ENCODE results near the gene HOXA5.

The HOXA5 gene

DNA sequence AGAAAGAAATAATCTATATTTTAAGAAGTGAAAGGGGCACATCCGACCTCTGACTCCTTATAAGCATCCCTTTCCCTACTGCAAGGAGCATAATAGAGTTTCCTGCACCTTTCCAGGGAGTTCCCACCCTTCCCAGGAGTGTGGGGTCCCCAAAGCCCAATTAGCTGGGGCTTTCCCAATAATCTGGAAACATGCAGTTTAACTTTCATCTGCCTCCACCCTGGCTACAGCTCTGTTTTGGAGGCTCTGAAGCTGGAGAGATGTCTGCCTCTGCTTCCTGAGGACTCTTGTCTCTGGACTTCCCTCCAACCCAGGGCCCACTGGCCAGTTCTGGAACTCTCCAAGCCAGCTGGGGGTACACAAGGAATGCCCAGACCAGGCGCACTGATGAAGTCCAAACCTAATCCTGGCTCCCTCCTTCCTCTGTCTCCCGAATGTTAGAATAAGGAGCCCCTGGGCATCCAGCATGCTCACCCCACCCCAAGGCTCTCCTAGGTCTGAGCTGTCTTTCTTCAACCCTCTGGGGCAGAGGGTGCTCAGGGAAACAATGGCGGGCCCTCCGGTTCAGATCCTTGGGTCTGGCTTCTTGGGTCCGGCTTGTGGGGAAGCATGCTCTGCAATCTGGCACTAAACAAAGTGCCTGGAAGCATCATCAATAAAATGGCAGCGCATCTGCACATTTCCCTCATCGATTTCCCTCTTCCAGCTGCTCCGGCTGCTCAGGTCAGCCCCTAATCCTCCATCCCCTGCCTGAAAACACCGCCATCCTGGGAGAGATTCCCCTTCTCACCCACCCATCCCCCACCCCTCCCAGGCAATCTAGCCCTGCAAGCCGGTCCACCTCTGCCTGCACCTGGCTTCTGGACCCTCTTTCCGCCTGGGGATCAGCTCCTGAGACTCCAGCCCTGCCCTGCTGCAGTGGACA is 26.3 kb downstream of the HOXA5 start:
- DNase-seq: no peak

DNA sequence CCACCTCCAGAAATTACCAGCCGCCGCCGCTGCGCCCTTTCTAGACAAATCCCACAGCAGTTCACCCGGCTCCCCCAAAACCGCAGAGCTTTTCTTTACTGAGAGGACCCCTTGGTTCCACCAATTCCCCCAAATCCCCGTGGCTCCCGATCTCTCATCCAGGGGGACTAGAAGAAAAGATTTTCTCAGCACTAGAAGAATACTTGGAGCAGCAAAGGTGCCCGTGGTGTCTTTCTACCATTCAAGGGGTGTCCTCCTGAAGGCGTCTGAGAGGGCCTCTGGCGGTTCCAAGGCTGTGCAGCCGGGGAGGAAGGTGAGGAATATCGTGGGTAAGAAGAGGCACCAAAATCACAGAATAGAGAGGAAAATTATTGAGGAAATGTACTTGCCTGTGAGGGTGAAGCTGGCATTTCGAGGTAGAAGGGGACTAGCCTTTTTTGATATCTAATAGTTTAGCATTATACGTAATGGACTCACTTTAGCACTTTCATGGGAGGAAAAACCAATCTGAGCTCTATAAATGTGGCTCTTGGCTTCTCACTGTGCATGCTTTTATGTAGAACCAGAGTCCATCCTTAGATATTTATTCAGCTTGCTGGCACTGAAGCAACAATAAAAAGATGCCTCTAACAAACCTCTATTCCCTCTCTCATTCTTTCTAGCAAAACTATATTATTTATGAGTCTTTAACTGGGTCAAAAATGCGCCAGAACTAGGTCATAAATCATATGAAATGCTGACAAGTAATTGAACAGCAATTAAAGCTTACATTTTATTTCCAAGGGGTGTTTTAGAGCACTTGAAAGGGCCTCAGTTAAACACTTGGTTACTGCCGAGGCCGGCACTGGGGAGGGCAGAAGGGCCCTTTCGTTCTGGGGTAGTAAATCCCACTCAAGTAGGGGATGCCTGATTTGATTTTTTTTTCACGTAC is 27.2 kb downstream of the HOXA5 start:
- DNase-seq: no peak

DNA sequence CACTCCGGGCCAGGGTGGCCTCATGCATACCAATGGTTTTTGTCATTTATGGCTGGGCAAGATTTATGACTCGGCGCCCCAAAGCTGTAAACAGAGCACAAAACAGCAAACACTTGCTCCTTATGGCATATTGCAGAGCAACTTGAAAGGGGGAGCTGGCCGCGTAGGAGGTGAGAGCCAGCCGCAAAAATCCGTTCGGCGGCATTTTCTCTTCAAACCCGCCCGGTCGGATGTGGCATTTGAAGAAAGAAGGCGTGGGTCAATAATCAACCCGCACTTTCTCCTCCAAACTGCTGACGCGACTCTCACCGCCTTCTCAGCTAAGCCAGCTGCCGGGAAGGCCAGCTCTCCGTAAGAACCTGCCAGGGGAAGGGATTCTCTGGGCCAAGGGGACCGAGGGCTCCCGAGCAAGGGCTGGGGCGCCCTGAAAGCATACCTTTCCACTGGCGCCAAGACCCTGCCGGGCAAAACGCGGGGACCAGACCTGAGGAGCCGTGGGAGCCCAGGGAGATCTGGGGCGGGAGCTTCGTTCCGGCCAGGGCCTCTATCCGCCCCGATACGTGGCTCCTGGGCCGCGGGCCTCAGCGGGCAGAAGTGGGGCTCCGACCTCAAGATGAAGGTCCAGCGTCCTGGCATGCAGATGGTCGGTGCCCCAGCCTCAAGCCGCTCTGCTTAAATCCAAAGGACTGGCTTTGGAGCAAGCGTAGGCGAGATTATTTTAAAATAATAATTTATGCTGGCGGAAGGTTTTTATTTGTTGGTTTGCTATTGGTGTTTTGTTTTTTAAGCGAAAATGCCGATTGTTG is 28.1 kb downstream of the HOXA5 start:
- no peak for DNase-seq

DNA sequence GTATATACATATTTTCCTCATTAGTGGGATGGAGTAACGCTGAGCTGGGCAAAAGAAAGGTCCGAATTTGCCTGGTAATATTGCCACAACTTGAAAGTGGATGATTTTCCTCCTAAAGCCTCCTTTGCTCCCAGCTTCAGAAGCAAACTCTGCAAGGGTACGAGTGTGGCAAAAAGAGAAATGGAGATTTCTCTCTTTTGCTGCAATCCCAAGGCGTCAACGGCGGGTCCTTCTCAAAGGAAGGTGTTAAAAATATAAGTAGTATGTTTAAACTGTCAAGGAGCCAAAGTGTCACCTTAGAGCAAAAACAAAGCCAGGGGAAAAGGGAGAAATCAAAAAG is 28.6 kb downstream of the HOXA5 start:
- DNase-seq: no peak

DNA sequence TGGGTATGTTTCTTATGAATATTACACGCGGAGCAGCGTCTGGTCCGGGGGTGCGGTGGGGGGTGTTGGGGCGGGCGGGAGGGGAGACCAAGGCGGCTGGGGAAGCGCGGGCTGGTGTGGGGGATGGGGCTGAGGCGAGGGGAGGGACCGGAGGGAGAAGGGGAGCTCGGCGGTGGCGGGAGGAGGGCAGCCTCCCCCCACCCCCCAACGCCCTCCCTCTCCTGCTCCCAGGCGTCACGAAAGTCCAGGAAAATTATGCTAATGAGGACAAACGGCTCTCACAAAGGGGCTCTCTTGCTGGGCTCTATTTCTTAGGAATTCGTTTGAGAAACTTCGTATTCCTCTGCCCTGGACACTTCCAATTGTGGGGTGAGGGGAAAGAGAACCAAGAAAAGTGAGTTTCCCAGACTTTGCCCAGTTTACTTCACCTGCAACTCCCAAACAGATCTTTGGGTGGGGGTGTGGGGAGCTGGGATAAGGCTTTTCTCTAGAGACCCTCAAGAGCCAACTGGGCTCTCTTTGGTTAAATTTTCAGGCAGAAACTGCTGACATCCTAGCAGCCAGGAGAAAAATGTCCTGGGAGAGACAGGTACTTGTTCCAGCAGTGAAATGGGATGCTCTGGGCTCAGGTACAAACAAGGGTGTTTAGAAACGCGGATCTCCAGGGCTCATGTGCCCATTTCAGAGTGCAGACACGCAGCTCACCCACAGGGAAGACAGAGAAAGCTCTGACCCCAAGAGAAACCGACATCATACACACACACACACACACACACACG is 29.3 kb downstream of the HOXA5 start:
- no peak for DNase-seq

DNA sequence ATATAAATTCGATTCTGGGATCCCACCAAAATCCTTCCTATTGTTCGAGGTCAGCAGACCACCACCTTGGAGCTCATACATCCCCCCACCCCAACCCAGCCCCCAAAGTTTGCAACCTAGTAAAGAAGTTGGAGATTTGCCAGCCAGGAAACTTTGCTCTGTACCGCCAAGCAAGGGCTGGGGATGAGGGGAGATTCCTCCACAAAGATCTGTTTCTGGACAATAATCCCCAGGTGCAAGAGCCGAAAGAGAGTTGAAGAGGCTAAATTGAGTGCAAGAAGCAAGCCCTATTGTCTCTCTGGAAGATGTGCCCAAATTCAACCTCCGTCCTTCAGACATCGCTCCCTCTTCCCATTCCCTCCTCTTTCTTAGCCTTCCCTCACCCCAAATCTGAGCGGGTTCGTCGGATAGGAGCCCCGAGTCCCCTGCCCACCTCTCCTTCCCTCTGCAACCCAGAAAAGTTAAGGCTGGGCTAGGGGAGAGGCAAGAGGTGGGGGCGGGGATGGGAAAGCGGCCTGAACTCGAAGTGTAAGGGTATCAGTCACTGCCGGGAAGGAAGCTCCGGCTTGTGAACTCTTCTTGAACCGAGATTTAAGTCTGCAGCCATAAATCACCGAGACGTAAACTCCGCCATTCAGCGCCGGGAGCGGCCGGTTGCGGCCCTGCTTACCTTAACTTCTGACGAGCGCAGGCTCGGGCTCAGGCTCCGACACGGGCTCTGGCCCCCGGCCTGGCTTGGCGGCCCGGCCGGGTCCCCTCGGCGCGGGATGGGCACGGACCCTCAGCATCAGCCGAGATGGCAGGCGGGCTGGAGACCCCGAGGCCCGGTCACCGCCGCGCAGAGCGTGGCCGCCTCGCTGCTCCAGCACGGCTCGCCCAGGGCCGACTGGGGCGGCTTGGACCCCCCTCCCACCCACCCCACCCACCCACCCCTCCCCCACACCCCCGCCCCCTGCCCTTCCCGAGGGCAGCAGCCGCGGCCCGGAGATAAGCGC is 30.2 kb downstream of the HOXA5 start:
- DNase-seq: no peak

DNA sequence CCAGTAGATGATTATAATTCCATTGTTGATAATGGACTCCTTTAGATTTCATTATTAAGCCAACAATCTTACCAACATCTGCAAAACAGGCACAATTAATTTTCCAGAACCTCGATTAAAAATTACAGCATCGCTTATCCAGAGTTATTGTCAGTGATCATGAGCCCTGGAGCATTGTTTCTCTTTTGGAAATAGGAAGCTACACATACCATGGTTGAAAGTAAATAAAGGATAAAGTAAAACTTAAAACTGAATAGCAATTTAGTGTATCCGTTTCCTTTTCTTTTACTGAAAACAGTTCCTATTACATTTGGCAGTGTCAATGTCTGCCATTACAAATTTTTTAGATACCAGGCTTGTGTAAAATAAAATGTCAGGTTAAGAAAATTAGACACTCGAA is 31.1 kb downstream of the HOXA5 start:
- DNase-seq: no peak

DNA sequence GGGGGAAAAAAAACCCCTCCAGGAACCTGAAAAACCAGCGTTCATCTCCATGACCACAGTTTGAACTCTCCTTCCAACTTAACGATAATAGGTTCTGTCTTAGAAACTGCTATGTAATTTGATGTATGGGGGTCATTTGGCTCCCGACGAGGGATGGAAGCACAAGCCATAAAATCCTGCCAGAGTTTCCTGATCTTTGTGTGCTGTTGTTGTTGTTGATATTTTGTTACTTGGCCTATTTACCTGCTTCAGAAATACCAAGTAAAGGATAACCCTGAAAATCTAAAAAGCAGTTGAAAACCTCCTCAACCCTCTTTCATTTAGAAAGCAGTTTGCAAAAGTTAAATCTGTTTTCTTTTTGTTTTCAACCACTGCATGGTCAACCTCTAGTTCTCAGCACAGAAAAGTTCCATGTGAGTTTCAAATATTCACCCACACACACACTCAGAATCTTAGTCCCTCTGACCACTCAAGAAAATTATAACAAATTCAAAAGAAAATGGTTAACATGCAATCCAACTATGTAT is 31.7 kb downstream of the HOXA5 start:
- DNase-seq: no peak

DNA sequence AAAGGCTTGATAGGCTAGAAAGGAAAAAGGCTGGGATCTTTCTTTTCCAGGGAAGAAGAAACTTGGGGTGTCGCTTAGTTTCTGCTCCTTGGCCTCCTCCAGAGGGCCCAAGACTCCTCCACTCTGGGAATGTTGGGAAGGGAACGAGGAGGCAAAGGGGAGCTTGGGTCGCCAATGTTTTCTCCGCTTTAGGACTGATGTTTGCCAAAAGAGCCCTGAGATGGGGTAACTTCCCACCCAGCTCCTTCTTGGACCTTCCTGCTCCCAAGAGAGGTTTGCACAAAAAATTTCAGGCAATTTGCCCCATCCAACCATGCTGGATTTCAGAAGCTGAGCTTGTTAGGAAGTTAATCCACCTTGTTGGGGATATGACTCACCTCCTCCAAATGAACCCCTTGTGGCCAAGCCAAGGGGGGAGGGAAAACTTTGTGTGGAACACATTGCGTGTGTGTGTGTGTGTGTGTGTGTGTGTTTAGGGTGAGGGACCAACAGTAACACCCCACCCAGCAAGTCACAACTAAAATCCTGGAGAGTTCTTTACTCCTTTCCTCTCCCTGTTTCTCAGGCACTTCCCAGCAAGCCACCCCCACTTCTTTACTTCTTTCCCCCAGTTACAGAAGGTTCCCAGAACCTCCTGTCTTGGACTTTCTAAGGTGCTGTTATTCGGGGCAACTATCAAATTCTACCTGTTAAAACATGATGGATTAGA is 32.3 kb downstream of the HOXA5 start:
- DNase-seq: no peak

DNA sequence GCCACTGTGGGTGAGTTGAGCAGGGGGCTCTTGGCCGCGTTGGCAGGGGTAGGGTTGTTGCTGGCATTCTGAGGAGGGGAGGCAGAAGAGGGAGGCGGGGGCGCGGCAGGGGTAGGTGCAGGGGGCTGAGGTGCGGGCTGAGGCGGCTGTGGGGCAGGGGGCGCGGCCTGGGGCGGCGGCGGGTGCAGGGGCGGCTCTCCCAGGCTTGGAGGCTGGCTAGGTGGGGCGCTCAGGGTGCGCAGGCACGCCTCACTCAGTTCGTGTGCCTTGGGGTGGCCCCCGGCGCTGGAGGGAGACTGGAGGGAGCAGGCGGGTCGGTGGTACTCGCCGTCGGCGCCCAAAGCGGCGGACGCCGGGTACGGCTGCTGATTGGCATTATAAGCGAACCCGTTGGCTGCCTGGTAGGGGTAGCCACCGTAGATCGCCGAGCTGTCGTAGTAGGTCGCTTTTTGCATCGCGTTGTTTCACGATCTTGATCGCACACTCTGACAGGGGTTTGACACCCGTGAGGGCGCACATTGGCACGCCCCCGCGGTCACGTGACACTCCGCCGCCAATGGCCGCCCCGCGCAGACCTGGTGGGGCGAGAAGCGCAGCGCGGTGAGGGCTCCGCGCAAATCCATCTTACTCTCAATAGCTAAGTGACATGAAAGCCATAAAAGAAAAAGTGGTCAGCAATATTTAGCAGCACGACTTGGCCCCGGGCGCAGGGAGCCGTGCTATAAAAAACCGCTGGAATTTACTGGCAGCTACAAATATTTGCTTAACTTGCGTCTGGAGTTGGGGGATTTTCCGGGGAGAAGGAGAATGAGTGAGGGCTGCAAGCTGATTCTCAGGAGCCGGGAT is 33.1 kb downstream of the HOXA5 start:
- DNase-seq: no peak

DNA sequence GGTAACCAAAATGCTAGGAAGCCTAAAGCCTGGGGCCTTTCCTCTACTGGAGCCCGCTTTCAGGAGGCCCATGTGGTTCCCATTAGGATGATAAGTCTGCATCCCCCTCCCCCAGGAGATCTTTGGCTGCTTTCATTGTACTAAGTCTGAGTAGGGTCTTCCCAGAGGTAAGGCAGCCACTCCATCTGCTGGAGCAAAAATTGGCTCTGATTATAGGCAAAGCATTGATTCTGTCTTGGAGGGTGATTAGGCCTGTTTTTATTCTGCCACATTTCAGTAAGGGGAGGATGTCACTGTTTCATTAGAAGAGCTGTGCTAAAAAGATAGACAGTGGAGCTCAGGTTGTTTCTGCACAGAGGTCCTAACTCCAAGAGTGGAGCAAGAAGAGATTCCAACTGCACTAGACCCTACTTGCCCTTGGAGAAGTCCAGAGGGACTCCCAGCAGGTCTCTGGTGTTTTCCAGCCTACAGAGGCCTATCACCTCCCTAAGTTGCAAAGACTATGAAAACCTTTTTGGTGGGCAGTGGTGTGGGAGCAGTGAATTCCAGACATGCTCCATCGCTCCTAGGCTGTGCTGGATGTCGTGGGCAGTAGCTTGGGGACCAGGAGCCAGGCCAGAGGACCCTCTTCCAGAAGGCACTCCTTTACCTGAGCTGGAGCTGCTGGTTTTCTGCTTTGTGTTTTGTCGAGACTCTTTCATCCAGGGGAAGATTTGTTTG is 33.9 kb downstream of the HOXA5 start:
- no peak for DNase-seq

DNA sequence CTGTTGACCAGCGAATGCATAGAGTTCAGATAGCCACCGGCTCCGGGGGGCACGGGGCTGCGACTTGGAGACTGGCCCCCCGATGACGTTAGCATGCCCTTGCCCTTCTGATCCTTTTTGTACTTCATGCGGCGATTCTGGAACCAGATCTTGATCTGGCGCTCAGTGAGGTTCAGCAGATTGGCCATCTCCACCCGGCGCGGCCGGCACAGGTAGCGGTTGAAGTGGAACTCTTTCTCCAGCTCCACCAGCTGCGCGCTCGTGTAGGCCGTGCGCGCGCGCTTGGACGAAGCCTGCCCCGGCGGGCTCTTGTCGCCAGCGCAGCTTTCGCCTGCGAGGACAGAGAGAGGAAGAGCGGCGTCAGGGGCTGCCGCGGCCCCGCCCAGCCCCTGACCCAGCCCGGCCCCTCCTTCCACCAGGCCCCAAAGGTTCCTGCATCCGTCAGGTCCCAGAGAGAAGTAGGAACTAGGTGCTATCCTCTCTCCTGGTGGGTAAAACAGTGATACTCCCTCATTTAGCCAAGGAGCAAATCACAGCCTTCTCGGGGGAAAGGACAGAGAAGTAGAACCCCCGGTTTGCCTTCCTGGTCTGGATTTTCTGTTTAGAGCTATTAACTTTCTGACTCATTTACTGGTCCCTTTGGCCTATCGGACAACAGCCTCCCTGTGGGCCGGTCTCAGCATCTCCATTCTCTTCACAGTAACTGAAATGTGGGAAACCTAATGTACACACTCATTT is 34.9 kb downstream of the HOXA5 start:
- DNase-seq: no peak

DNA sequence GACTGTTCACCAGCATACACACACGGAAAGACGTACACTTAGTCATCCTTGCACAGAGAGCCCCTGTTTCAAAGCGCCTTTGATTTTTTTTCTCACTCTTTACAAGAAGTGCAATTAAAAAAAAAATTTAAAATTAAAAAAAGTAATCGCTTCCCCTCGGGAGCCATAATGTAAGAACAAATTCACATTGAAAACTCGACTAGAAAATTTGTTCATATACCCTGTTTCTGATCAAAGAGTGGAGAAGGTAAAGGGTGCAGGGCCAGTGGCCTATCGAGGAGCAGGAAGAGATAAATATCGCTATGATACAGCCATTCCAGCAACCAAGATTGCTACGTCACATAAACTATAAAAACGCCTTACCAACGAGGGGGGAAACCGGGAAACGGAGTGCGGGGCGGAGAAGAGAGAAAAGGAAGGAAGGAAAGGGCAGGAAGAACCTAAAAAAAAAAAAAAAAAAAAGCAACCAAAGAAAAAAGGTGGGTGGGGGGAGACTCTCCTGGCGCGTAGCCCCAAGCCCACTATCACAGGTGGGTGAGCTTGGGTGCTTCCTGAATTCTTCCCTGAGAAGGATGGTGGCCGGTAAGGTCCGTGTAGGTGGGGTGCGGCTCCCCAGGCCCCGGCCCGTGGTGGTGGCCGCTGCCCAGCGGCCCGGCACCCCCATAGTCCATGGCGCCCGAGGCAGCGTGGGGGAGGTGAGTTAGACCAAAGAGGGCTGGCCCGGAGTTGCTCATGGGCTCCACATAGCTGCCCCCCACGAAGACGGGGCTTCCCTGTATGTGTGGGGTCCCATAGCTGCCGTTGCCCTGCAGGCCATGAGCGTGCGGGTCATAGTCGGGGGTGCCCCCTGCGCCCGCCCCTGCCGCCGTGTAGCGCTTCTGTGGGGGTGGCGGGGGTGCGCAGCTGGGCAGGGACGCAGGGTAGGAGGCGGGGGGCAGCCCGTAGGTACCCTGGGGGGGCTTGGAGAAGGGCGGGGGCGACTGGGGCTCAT is 35.8 kb downstream of the HOXA5 start:
- no peak for DNase-seq

DNA sequence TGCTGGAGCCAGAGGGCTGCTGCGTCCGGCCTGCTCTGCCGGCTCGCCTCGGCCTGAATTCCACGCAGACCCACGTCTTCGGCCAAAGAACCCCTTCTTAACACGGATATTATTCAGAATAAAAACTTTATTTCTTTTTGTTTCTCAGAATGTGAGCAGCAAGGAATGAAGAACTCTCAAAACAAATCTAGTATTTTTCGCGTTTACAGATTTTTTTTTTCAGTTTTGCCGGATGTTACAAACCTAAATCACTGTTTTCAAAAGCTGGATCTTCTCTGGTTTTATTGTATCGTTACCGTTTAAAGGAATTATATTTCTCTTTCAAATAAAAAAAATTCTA is 36.6 kb downstream of the HOXA5 start:
- no peak for DNase-seq

DNA sequence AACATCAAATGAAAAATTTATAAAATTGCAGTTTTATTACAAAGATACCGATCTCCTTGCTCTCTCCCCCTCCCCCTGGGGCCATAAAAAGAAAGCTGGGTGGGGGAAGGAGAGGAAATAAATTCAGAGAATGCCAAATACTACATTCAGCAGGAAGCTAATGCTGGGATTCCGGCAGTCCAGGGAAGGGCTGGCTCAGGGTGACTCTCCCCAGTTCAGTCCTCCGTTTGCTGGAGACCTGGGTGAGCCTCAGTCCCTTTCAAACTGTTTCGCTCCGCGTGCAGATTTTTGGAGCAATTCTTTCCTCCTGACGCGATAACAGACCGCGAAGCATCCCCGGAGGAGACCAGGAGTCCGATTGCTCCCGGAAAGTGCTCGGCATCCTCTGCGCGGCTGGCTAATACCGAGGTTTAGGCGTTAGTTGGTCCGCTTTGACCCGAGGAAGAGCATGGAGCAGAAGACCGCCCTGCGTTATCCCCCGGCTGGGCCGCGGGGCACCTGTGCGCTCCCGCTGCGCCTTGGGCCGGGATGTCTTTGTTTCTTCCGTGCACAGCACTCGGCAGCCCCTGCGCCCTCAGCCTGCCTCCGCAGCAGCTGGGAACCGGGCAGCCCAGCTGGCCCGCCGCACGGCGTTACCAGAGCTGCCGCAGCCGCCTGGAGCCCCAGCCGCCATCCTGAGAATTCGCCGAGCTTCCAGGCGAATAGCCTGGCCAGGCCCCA is 37.1 kb downstream of the HOXA5 start:
- no peak for DNase-seq

All from suppressor macrophage (primary cell).